Calu3 (cell line): ENCODE results near the gene PAX4. TPM values are rescaled to one million over a fixed set of nuclear protein-coding genes. Genes with fewer than 3 reads are reported as not detected.

Experiments
- BruUV-seq: library from RNA; stranded (reverse); fragments of 400-500 nt; replicated peaks from 2 replicates; lab custom pipeline; 2021; lab: Mats Ljungman, UMichigan
- CTCF ChIA-PET: fragments of 300-600 bp; sonication (Branson Sonifier 250); formaldehyde crosslinking; loops from one replicate; lab custom pipeline; 2022; ENCODE audit warnings: antibody characterized with exemption; lab: Charles Lee
- DNase-seq: peaks from one replicate; pipeline ENCODE4 v3.0.0; 2022
- H3K27ac Mint-ChIP-seq: one replicate; pipeline ENCODE4 v1.8.0; 2022; ENCODE audit warnings: mixed read lengths; ENCODE audit not compliant: unreplicated experiment
- H3K27me3 Mint-ChIP-seq: one replicate; pipeline ENCODE4 v1.8.0; 2022; ENCODE audit warnings: mixed read lengths; ENCODE audit not compliant: unreplicated experiment
- H3K36me3 Mint-ChIP-seq: one replicate; pipeline ENCODE4 v1.8.0; 2022; ENCODE audit warnings: mild to moderate bottlenecking, moderate library complexity, mixed read lengths; ENCODE audit not compliant: insufficient read depth, unreplicated experiment
- H3K4me1 Mint-ChIP-seq: one replicate; pipeline ENCODE4 v1.8.0; 2022; ENCODE audit warnings: mild to moderate bottlenecking, low read depth, mixed read lengths; ENCODE audit not compliant: unreplicated experiment
- H3K4me3 Mint-ChIP-seq: one replicate; pipeline ENCODE4 v1.8.0; 2022; ENCODE audit warnings: mild to moderate bottlenecking, low read depth, moderate library complexity, mixed read lengths; ENCODE audit not compliant: unreplicated experiment
- H3K9me3 Mint-ChIP-seq: one replicate; pipeline ENCODE4 v1.8.0; 2022; ENCODE audit warnings: low read depth, mixed read lengths; ENCODE audit not compliant: unreplicated experiment
- CTCF ChIP-seq: fragments of 200-600 bp; IDR thresholded peaks from one replicate; pipeline ENCODE4 v1.8.0; 2022; ENCODE audit warnings: antibody characterized with exemption; ENCODE audit not compliant: unreplicated experiment
- intact Hi-C: fragments of 100-400 bp; cut with micrococcal nuclease; formaldehyde crosslinking; loops from one replicate; pipeline ENCODE4 v1.10.0; 2022; ENCODE audit not compliant: unreplicated experiment
- total RNA-seq: library from RNA; stranded (reverse); gene quantifications from 2 replicates; pipeline ENCODE4 v1.2.3, GENCODE V29; 2022

PAX4 gene
- total RNA-seq, 1 experiment from 2014 or later: not detected

DNA sequence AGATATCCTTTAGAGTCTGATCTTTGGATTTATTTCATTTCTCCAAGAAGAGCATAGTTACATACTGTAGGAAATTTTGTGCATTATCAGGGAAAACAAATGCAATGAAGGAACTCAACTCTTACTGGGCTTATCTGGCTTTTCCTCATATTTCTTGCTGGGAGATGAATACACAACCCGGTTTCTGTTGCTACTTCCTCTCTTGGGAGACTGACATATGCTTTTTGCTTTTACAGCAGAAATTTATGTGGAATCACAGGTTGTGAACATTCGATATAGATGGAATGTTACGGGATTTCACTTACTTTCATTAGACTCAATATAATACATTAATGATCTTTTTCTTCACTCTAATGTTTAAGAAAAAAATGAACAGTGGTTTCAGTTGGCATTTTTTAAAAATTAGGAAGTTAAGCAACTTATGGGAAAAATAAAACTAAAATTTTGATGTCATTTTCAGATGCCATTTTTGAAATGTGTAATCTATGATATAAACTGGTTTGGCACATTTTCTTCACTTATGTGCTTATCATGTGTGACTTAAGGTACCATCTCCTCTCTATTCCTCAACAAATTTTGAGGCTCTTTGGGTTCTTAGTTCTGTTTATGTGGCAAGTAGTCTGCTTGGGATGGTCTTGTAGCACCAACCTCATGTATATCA is 41.2 kb upstream of the PAX4 start:
- intact Hi-C loops: no loop called here
- BruUV-seq: no TSS peak
- CTCF ChIA-PET: no interaction called here
- Mint-ChIP-seq H3K4me3 (no peak overlapping the region), H3K27me3 (no peaks in the 10 kb centered on the region), H3K9me3 (no peaks in the 10 kb centered on the region), H3K4me1 (peaks cover 43% of the 10 kb centered on the region), H3K36me3 (peaks cover 56% of the 10 kb centered on the region), H3K27ac (no peak overlapping the region)
- no peak for TF ChIP-seq CTCF
- no peak for DNase-seq

- no peaks in the 10 kb centered on the region for H3K27me3 Mint-ChIP-seq
- DNase-seq: no peak
- TF ChIP-seq CTCF: no peak
- intact Hi-C loops: no loop called here
- CTCF ChIA-PET: no interaction called here
- peaks cover 42% of the 10 kb centered on the region for H3K4me1 Mint-ChIP-seq
- H3K36me3 Mint-ChIP-seq: peaks cover 61% of the 10 kb centered on the region
- no TSS peak for BruUV-seq
- H3K4me3 Mint-ChIP-seq: no peak overlapping the region
- H3K9me3 Mint-ChIP-seq: no peaks in the 10 kb centered on the region
- no peak overlapping the region for H3K27ac Mint-ChIP-seq
Observed at GRCh38 chr7:127657500-127657899, 39.6 kb upstream of the PAX4 start.

DNA sequence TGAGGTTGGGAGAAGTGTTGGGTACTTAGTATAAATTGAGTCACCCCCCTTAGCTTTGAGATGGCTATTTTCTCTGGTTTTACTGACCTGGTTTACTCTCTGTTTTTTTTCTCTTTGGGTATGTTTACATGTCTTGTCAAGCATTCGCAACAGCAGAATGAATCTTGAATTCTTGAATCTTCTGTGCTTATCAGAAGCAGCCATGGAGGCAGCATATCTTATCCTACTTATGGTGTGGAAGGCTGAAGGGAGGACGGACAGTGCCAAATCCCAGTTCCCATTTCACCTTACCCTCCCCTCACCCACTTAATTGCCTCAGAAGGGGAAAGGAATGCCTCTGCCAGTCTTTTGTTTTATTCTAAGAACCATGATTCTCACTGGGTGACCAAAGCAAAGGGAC is 37.8 kb upstream of the PAX4 start:
- CTCF ChIA-PET: interaction anchor here (0.6 kb wide), 1 partner anchor 29 kb away, joined by 3 read pairs; no protein-coding TSS in a partner anchor
- BruUV-seq: no TSS peak
- H3K36me3 Mint-ChIP-seq: peaks cover 58% of the 10 kb centered on the region
- H3K4me1 Mint-ChIP-seq: peaks cover 31% of the 10 kb centered on the region
- no peaks in the 10 kb centered on the region for H3K27me3 Mint-ChIP-seq
- intact Hi-C loops: no loop called here
- no peak overlapping the region for H3K27ac Mint-ChIP-seq
- H3K9me3 Mint-ChIP-seq: no peaks in the 10 kb centered on the region
- no peak overlapping the region for H3K4me3 Mint-ChIP-seq
- DNase-seq: no peak
- no peak for TF ChIP-seq CTCF

GRCh38 chr7:127654404-127655394 is 36.8 kb upstream of the PAX4 start:
- no peak for TF ChIP-seq CTCF
- Mint-ChIP-seq H3K9me3 (no peaks in the 10 kb centered on the region), H3K4me1 (peaks cover 26% of the 10 kb centered on the region), H3K27ac (peak overlapping the region; percentile 97), H3K4me3 (no peak overlapping the region), H3K27me3 (no peaks in the 10 kb centered on the region), H3K36me3 (peaks cover 57% of the 10 kb centered on the region)
- no TSS peak for BruUV-seq
- intact Hi-C loops: no loop called here
- no peak for DNase-seq
- CTCF ChIA-PET: interaction anchor here (2.6 kb wide), 1 partner anchor 12 kb away, joined by 8 read pairs; no protein-coding TSS in a partner anchor
